ENCODE measurements around the gene CD2BP2.

Gene CD2BP2

GRCh38 chr16:30378236-30379157, 23.4 kb upstream of the CD2BP2 start:
- peak; percentile 99 to 100 for DNase-seq (ENCODE audit: low read depth in 2 of 2)

- DNase-seq (ENCODE audit: low read depth in 2 of 2), result peak; percentile 72 to 73
Observed at GRCh38 chr16:30377812-30378235, 22.7 kb upstream of the CD2BP2 start.

GRCh38 chr16:30377050-30377811, 22.1 kb upstream of the CD2BP2 start:
- DNase-seq (ENCODE audit: low read depth in 2 of 2), result no peak

GRCh38 chr16:30376461-30376902, 21.4 kb upstream of the CD2BP2 start:
- no peak for DNase-seq (ENCODE audit: low read depth in 2 of 2)

- DNase-seq (ENCODE audit: low read depth in 2 of 2), result no peak
Observed at GRCh38 chr16:30375864-30376263, 20.8 kb upstream of the CD2BP2 start.

- no peak for DNase-seq (ENCODE audit: low read depth in 2 of 2)
Observed at GRCh38 chr16:30374538-30374937, 19.4 kb upstream of the CD2BP2 start, which contains the start of gene MYL11. Gene MYL11 (plus strand): TSS chr16:30374802. CDS start chr16:30374858, 56 bp downstream.

- DNase-seq (ENCODE audit: low read depth in 2 of 2), result no peak
Observed at GRCh38 chr16:30372725-30373124, 17.6 kb upstream of the CD2BP2 start.

GRCh38 chr16:30372038-30372712, 17.1 kb upstream of the CD2BP2 start:
- DNase-seq (ENCODE audit: low read depth in 2 of 2), result no peak

- no peak for DNase-seq (ENCODE audit: low read depth in 2 of 2)
Observed at GRCh38 chr16:30371248-30371816, 16.2 kb upstream of the CD2BP2 start.

GRCh38 chr16:30370456-30371247, 15.5 kb upstream of the CD2BP2 start, which contains the start of gene TBC1D10B:
Gene TBC1D10B (minus strand): TSS chr16:30370494. CDS start chr16:30370183, 311 bp downstream.
- DNase-seq (ENCODE audit: low read depth in 2 of 2), result peak; percentile 94 to 99

- no peak for DNase-seq (ENCODE audit: low read depth in 2 of 2)
Observed at GRCh38 chr16:30369938-30370455, 14.9 kb upstream of the CD2BP2 start.

GRCh38 chr16:30369091-30369937, 14.2 kb upstream of the CD2BP2 start:
- no peak for DNase-seq (ENCODE audit: low read depth in 2 of 2)

- no peak for DNase-seq (ENCODE audit: low read depth in 2 of 2)
Observed at GRCh38 chr16:30368792-30369090, 13.6 kb upstream of the CD2BP2 start.

- DNase-seq (ENCODE audit: low read depth in 2 of 2), result no peak
Observed at GRCh38 chr16:30368122-30368791, 13.1 kb upstream of the CD2BP2 start.

GRCh38 chr16:30367349-30368009, 12.4 kb upstream of the CD2BP2 start:
- DNase-seq (ENCODE audit: low read depth in 2 of 2), result no peak

GRCh38 chr16:30366511-30366910, 11.4 kb upstream of the CD2BP2 start:
- DNase-seq (ENCODE audit: low read depth in 2 of 2), result no peak

GRCh38 chr16:30365200-30365599, 10.1 kb upstream of the CD2BP2 start:
- DNase-seq (ENCODE audit: low read depth in 2 of 2), result no peak

GRCh38 chr16:30361180-30361579, 6.1 kb upstream of the CD2BP2 start:
- no peak for DNase-seq (ENCODE audit: low read depth in 2 of 2)

GRCh38 chr16:30359871-30360170, 4.7 kb upstream of the CD2BP2 start:
- DNase-seq (ENCODE audit: low read depth in 2 of 2), result no peak
